ENCODE measurements around the gene SAMD14. TPM values are rescaled to one million over a fixed set of nuclear protein-coding genes. Genes with fewer than 3 reads are reported as not detected.

The SAMD14 gene
- total and polyA plus RNA-seq, 12 donors, result 1.5 to 3.8 (median 2.0) TPM

GRCh38 chr17:50070908-50071680 is 58.9 kb downstream of the SAMD14 start:
- TF ChIP-seq CTCF (IDR thresholded peaks at IDR 0.05), result no peak
- no peaks in the 10 kb centered on the region for H3K27me3 ChIP-seq
- H3K27ac ChIP-seq, result no peak overlapping the region
- no peak overlapping the region for H3K4me3 ChIP-seq
- ATAC-seq (no peak), DNase-seq (no peak)
- intact Hi-C loops (cut with DNase I), result no loop called here
- 98% methylated on average over 15 to 16 of the region's 16 CpGs for WGBS, 2 donors
- peaks cover 0 to 4% (median 0%) of the 10 kb centered on the region in 11 donors for H3K9me3 ChIP-seq
- H3K4me1 ChIP-seq, result peaks cover 0 to 17% (median 13%) of the 10 kb centered on the region in 9 donors
- H3K36me3 ChIP-seq, result peaks cover 0 to 87% (median 34%) of the 10 kb centered on the region in 9 donors

DNA sequence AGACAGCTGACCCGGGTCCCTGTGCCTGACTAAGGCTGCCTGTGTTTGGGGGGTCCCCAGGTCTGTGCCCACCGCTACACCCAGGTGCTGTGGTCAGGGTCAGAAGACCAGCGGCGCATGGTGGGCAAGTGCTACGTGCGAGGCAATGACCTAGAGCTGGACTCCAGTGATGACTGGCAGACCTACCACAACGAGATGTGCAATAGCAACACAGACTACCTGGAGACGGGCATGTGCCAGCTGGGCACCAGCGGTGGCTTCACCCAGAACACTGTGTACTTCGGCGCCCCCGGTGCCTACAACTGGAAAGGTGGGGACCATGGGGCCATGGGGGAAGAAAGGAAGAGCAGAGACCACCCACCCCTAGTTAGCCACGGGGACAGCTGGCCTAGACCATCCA is 62.0 kb downstream of the SAMD14 start:
- Histone ChIP-seq H3K4me1 (peaks cover 21 to 48% (median 39%) of the 10 kb centered on the region in 9 donors), H3K36me3 (peaks cover 0 to 58% (median 23%) of the 10 kb centered on the region in 9 donors), H3K27ac (no peak overlapping the region), H3K9me3 (peaks cover 0 to 4% (median 0%) of the 10 kb centered on the region in 11 donors), H3K4me3 (no peak overlapping the region), H3K27me3 (no peaks in the 10 kb centered on the region)
- no peak for TF ChIP-seq CTCF (IDR thresholded peaks at IDR 0.05)
- intact Hi-C loops (cut with DNase I), result no loop called here
- WGBS, 2 donors, result 93 to 95% methylated on average over 13 of the region's 13 CpGs
- no peak for ATAC-seq
- no peak for DNase-seq

GRCh38 chr17:50066995-50067394 is 63.0 kb downstream of the SAMD14 start:
- Histone ChIP-seq H3K27me3 (no peaks in the 10 kb centered on the region), H3K4me1 (peaks cover 26 to 58% (median 49%) of the 10 kb centered on the region in 9 donors), H3K27ac (peak overlapping the region in 7 of 10 donors; percentile 22 to 97 (median 91)), H3K9me3 (peaks cover 0 to 4% (median 0%) of the 10 kb centered on the region in 11 donors), H3K36me3 (peaks cover 0 to 48% (median 20%) of the 10 kb centered on the region in 9 donors), H3K4me3 (no peak overlapping the region)
- WGBS, 2 donors, result 95 to 96% methylated on average over 2 of the region's 2 CpGs
- no peak for TF ChIP-seq CTCF (IDR thresholded peaks at IDR 0.05)
- ATAC-seq, result no peak
- intact Hi-C loops (cut with DNase I), result no loop called here
- DNase-seq, result no peak

GRCh38 chr17:50065056-50065455 is 64.9 kb downstream of the SAMD14 start:
- intact Hi-C loops (cut with DNase I), result no loop called here
- Histone ChIP-seq H3K27ac (peak overlapping the region; percentile 35 to 97 (median 90)), H3K9me3 (no peaks in the 10 kb centered on the region), H3K36me3 (peaks cover 0 to 30% (median 10%) of the 10 kb centered on the region in 9 donors), H3K27me3 (no peaks in the 10 kb centered on the region), H3K4me1 (peaks cover 40 to 78% (median 66%) of the 10 kb centered on the region in 9 donors), H3K4me3 (no peak overlapping the region)
- no peak for TF ChIP-seq CTCF (IDR thresholded peaks at IDR 0.05)
- 39 to 54% methylated on average over 3 of the region's 3 CpGs for WGBS, 2 donors
- ATAC-seq, result no peak
- no peak for DNase-seq
